Measurements from ENCODE around the gene RPS6KL1.
A peak's percentile ranks its signal among the peaks of the same experiment; 100 is the strongest.

The RPS6KL1 gene

DNA sequence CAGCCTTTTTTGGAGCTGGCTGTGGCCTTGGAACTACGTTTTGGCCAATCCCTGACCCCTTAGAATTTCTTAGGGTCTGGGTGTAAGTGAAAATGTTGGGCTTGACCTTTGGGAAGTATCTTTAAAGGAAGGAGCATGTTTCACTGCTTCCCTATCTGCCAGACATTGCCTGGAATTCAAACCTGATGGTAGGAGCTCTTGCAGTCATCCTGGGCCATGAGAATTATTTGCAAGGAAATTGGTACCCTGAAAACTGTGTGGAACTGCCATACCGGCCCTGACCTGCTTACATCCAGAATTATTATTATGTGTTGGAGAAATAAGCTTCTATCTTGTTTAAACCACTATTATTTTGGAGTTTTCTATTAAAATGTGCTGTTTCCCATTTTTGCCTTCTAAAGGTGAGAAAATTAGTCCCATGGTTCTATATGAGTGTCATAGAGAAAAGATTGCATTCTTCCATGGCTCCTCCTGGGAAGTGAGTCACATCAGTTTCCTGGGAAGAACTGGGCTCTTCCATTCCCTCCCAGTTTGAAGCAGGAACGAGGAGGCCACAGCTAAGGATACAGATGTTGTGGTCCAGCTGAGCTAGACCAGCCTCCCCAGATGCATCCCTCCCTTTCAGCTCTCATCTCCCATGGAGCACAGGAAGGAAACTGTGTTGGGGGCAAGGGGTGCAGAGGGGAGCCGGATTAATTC is 41.9 kb upstream of the RPS6KL1 start:
- no peak overlapping the region for H3K4me2 ChIP-seq (ENCODE audit: low read depth, low read length, poor library complexity, severe bottlenecking)
- H3K9me3 ChIP-seq (ENCODE audit: insufficient read depth, low read depth, low read length), result no peaks in the 10 kb centered on the region
- H3K4me3 ChIP-seq (ENCODE audit: low read length, poor library complexity, severe bottlenecking), result no peak overlapping the region
- H4K20me1 ChIP-seq (ENCODE audit: insufficient read depth, low read length, poor library complexity, severe bottlenecking), result no peaks in the 10 kb centered on the region
- no peaks in the 10 kb centered on the region for H3K27me3 ChIP-seq (ENCODE audit: insufficient read depth, low read length, poor library complexity, severe bottlenecking)
- no peak overlapping the region for H2AFZ ChIP-seq (ENCODE audit: low read length)
- no peaks in the 10 kb centered on the region for H3K79me2 ChIP-seq (ENCODE audit: insufficient read depth, low read length)
- H3F3A ChIP-seq (ENCODE audit: low read depth), result no peaks in the 10 kb centered on the region
- H3K4me1 ChIP-seq (ENCODE audit: insufficient read depth, low read length, poor library complexity, severe bottlenecking), result no peaks in the 10 kb centered on the region
- no peak overlapping the region for H3K9ac ChIP-seq (ENCODE audit: low read depth, low read length, poor library complexity, severe bottlenecking)
- H3K9me2 ChIP-seq (replicated peaks; ENCODE audit: low read depth, low read length), result no peaks in the 10 kb centered on the region
- no peaks in the 10 kb centered on the region for H3K36me3 ChIP-seq (ENCODE audit: insufficient read depth, low read length)
- TF ChIP-seq, protein P1, sequence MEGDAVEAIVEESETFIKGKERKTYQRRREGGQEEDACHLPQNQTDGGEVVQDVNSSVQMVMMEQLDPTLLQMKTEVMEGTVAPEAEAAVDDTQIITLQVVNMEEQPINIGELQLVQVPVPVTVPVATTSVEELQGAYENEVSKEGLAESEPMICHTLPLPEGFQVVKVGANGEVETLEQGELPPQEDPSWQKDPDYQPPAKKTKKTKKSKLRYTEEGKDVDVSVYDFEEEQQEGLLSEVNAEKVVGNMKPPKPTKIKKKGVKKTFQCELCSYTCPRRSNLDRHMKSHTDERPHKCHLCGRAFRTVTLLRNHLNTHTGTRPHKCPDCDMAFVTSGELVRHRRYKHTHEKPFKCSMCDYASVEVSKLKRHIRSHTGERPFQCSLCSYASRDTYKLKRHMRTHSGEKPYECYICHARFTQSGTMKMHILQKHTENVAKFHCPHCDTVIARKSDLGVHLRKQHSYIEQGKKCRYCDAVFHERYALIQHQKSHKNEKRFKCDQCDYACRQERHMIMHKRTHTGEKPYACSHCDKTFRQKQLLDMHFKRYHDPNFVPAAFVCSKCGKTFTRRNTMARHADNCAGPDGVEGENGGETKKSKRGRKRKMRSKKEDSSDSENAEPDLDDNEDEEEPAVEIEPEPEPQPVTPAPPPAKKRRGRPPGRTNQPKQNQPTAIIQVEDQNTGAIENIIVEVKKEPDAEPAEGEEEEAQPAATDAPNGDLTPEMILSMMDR (conservative IDR thresholded peaks at IDR 0.05; ENCODE audit: low read length), result no peak
- TF ChIP-seq EZH2phosphoT487 (IDR thresholded peaks at IDR 0.05; ENCODE audit: borderline replicate concordance), result no peak

DNA sequence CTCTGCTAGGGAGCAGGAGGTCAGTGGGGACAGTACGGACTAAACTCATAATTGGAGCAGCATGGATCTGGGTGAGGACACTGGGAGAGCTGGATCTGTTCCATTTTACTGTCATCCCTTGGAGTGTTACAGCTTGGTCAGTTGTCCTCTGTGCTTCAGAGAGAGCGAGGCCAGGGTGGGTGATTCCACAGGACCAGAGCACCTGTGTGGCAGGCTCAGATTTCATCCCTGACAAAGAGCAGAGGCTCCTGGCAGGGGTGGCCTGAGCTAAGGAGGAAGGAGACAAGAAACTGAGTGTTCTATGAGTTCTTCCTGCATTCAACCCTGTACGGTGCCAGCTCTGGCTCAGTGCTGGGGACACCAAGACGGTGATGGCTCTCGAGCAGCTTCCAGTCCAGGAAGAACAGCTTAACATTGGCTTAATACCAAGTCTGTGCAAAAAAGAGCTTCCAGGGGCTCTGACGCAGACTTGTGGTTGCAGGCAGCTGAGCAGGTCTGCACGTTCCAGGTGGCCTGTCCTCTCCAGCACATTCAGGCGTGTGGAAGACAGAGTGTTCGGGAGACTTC is 40.7 kb upstream of the RPS6KL1 start:
- Histone ChIP-seq H3K4me2 (ENCODE audit: low read depth, low read length, poor library complexity, severe bottlenecking) (no peak overlapping the region), H3F3A (ENCODE audit: low read depth) (no peaks in the 10 kb centered on the region), H2AFZ (ENCODE audit: low read length) (no peak overlapping the region), H3K79me2 (ENCODE audit: insufficient read depth, low read length) (no peaks in the 10 kb centered on the region), H4K20me1 (ENCODE audit: insufficient read depth, low read length, poor library complexity, severe bottlenecking) (no peaks in the 10 kb centered on the region), H3K9me2 (replicated peaks; ENCODE audit: low read depth, low read length) (no peaks in the 10 kb centered on the region), H3K27me3 (ENCODE audit: insufficient read depth, low read length, poor library complexity, severe bottlenecking) (no peaks in the 10 kb centered on the region), H3K4me3 (ENCODE audit: low read length, poor library complexity, severe bottlenecking) (no peak overlapping the region), H3K9me3 (ENCODE audit: insufficient read depth, low read depth, low read length) (no peaks in the 10 kb centered on the region), H3K4me1 (ENCODE audit: insufficient read depth, low read length, poor library complexity, severe bottlenecking) (no peaks in the 10 kb centered on the region), H3K36me3 (ENCODE audit: insufficient read depth, low read length) (no peaks in the 10 kb centered on the region), H3K9ac (ENCODE audit: low read depth, low read length, poor library complexity, severe bottlenecking) (no peak overlapping the region)
- TF ChIP-seq, protein P1 (conservative IDR thresholded peaks at IDR 0.05; ENCODE audit: low read length), result no peak
- TF ChIP-seq EZH2phosphoT487 (IDR thresholded peaks at IDR 0.05; ENCODE audit: borderline replicate concordance), result no peak

DNA sequence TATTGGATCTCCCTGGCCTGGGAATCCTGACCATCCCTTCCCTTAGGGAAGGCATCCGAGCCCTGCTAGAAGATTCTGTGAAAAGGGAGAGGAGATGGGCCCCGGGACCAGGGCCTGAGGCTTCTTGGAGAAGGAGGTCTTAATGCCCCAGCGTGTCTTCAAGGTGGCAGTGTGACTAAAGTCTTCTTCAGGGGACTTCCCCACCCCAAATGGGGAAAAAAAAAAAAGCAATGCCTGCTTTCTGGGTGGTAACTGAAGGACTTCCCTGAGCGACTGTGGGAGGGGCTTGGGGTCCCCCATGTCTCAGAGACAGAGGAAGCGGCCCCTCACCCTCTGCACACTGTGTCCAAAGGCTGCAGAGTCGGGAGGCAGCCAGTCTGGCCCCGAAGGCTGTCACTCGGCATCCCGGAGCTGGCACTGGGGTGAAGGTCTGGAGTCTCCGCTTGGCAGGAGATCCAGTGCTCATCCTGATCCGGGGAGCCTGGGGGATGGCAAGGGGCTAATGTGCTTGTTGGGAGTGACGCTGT is 40.2 kb upstream of the RPS6KL1 start:
- no peak for TF ChIP-seq EZH2phosphoT487 (IDR thresholded peaks at IDR 0.05; ENCODE audit: borderline replicate concordance)
- TF ChIP-seq, protein P1 (conservative IDR thresholded peaks at IDR 0.05; ENCODE audit: low read length), result no peak
- H3K9me2 ChIP-seq (replicated peaks; ENCODE audit: low read depth, low read length), result no peaks in the 10 kb centered on the region
- H3K4me3 ChIP-seq (ENCODE audit: low read length, poor library complexity, severe bottlenecking), result no peak overlapping the region

More for the DNA sequence above, 40.2 kb upstream of the RPS6KL1 start:
- Histone ChIP-seq H2AFZ (ENCODE audit: low read length) (0 out of 2 replicates have a peak overlapping the region, but pooled peaks have one; percentile 30), H3K4me1 (ENCODE audit: insufficient read depth, low read length, poor library complexity, severe bottlenecking) (no peaks in the 10 kb centered on the region), H3K4me2 (ENCODE audit: low read depth, low read length, poor library complexity, severe bottlenecking) (no peak overlapping the region), H3K36me3 (ENCODE audit: insufficient read depth, low read length) (no peaks in the 10 kb centered on the region), H4K20me1 (ENCODE audit: insufficient read depth, low read length, poor library complexity, severe bottlenecking) (no peaks in the 10 kb centered on the region), H3K79me2 (ENCODE audit: insufficient read depth, low read length) (no peaks in the 10 kb centered on the region), H3K9ac (ENCODE audit: low read depth, low read length, poor library complexity, severe bottlenecking) (no peak overlapping the region), H3K27me3 (ENCODE audit: insufficient read depth, low read length, poor library complexity, severe bottlenecking) (no peaks in the 10 kb centered on the region), H3F3A (ENCODE audit: low read depth) (no peaks in the 10 kb centered on the region), H3K9me3 (ENCODE audit: insufficient read depth, low read depth, low read length) (no peaks in the 10 kb centered on the region)

Data from Loucy (cell line).